HepG2 (cell line): ENCODE data around the gene IL32. TPM values are rescaled to one million over a fixed set of nuclear protein-coding genes. Genes with fewer than 3 reads are reported as not detected.
A peak's percentile ranks its signal among the peaks of the same experiment; 100 is the strongest.

ENCODE experiments used
- FOXM1 ChIP-seq: sonication (generic); formaldehyde crosslinking; IDR thresholded peaks from 2 replicates; pipeline ENCODE4 v1.5.0; 2020; ENCODE audit warnings: missing genetic modification reagents
- HNRNPK ChIP-seq: fragments of 200-400 bp; formaldehyde crosslinking; IDR thresholded peaks from 2 replicates; pipeline ENCODE4 v1.6.1; 2018; ENCODE audit warnings: low read length, low read depth, moderate library complexity, mild to moderate bottlenecking; ENCODE audit not compliant: poor library complexity, severe bottlenecking
- HOXD1 ChIP-seq: sonication (generic); formaldehyde crosslinking; IDR thresholded peaks from 2 replicates; pipeline ENCODE4 v1.5.0; 2020; ENCODE audit warnings: missing genetic modification reagents
- JUND ChIP-seq: sonication (generic); formaldehyde crosslinking; IDR thresholded peaks from 2 replicates; pipeline ENCODE4 v1.8.0; 2022; ENCODE audit warnings: mild to moderate bottlenecking, missing genetic modification reagents
- MAFG ChIP-seq: sonication (generic); formaldehyde crosslinking; IDR thresholded peaks from 2 replicates; pipeline ENCODE4 v1.5.1; 2020; ENCODE audit warnings: mild to moderate bottlenecking, missing genetic modification reagents
- NFIB ChIP-seq: sonication (generic); formaldehyde crosslinking; IDR thresholded peaks from 2 replicates; pipeline ENCODE4 v1.9.0; 2021; ENCODE audit warnings: missing genetic modification reagents, mild to moderate bottlenecking, borderline replicate concordance
- POLR2A ChIP-seq, 2 experiments: IDR thresholded peaks; 2 replicates each; pipeline ENCODE4 v1.6.1; 2011; ENCODE audit warnings: low read depth in 2 of 2, low read length in 2 of 2, mild to moderate bottlenecking in 1 of 2, moderate library complexity in 1 of 2; ENCODE audit not compliant: insufficient read depth in 1 of 2
- POLR2G ChIP-seq: fragments of 200-400 bp; formaldehyde crosslinking; IDR thresholded peaks from 2 replicates; pipeline ENCODE4 v1.6.1; 2018; ENCODE audit warnings: mild to moderate bottlenecking, low read depth, low read length, moderate library complexity
- RBFOX2 ChIP-seq: fragments of 200-400 bp; formaldehyde crosslinking; IDR thresholded peaks from 2 replicates; pipeline ENCODE4 v1.6.1; 2017; ENCODE audit warnings: low read depth, mild to moderate bottlenecking, low read length
- SRY ChIP-seq: sonication (generic); formaldehyde crosslinking; IDR thresholded peaks from 2 replicates; pipeline ENCODE4 v1.8.0; 2022; ENCODE audit warnings: mild to moderate bottlenecking, missing genetic modification reagents
- SYNCRIP ChIP-seq: fragments of 200-400 bp; formaldehyde crosslinking; IDR thresholded peaks from 2 replicates; pipeline ENCODE4 v1.6.1; 2018; ENCODE audit warnings: mild to moderate bottlenecking, low read depth, low read length; ENCODE audit not compliant: insufficient read depth
- ZNF121 ChIP-seq: sonication (generic); formaldehyde crosslinking; IDR thresholded peaks from 2 replicates; pipeline ENCODE4 v1.5.0; 2020; ENCODE audit warnings: mild to moderate bottlenecking, missing genetic modification reagents
- ZNF430 ChIP-seq: sonication (generic); formaldehyde crosslinking; IDR thresholded peaks from 2 replicates; pipeline ENCODE4 v1.9.0; 2021; ENCODE audit warnings: mild to moderate bottlenecking, missing genetic modification reagents
- ZNF577 ChIP-seq: sonication (generic); formaldehyde crosslinking; IDR thresholded peaks from 2 replicates; pipeline ENCODE4 v1.4.0; 2020; ENCODE audit warnings: mild to moderate bottlenecking, low read depth, missing genetic modification reagents, borderline replicate concordance
- ZNF768 ChIP-seq: sonication (generic); formaldehyde crosslinking; IDR thresholded peaks from 2 replicates; pipeline ENCODE4 v1.4.0; 2020; ENCODE audit warnings: missing genetic modification reagents
- ZSCAN9 ChIP-seq: IDR thresholded peaks from 2 replicates; pipeline ENCODE4 v1.6.1; 2016; ENCODE audit warnings: borderline replicate concordance
- polyA plus RNA-seq, 8 experiments: library from polyadenylated mRNA; depleted of rRNA in 3 of 8; stranded (reverse) in 7 of 8; unstranded in 1 of 8; fragments of >200 nt; fragmentation: Illumina TruSeq in 4 of 8; extraction: Trizol in 4 of 8; gene quantifications; 2 replicates each; pipeline versions ENCODE4 v1.2.1 to v1.2.3, GENCODE V29; 2011 to 2016; ENCODE audit warnings: low read depth in 4 of 8, missing spikeins in 1 of 8, mixed read lengths in 1 of 8; ENCODE audit not compliant: insufficient read depth in 1 of 8
- total RNA-seq, 5 experiments: library from RNA; depleted of rRNA; stranded (reverse); fragments of >200 nt; fragmentation: Illumina TruSeq; extraction: Trizol; gene quantifications; 2 replicates each; pipeline ENCODE4 v1.2.3, GENCODE V29; 2016; ENCODE audit warnings: low read depth in 1 of 5
- TF ChIP-seq, protein P1 (sequence below): sonication (generic); formaldehyde crosslinking; IDR thresholded peaks from 2 replicates; pipeline ENCODE4 v1.4.0; 2020; ENCODE audit warnings: mild to moderate bottlenecking, missing genetic modification reagents
- TF ChIP-seq, protein P2 (sequence below): IDR thresholded peaks from 2 replicates; pipeline ENCODE4 v1.4.0; 2020; ENCODE audit warnings: mild to moderate bottlenecking, missing genetic modification reagents
- TF ChIP-seq, protein P3 (sequence below): sonication (generic); formaldehyde crosslinking; IDR thresholded peaks from 2 replicates; pipeline ENCODE4 v1.4.0; 2020; ENCODE audit warnings: low read depth, mild to moderate bottlenecking, missing genetic modification reagents

The IL32 gene
- total and polyA plus RNA-seq, 2 of the 13 experiments (the other 11 are each of a cell fraction or from before 2014, with no cell fraction given): 115 to 165 TPM

DNA sequence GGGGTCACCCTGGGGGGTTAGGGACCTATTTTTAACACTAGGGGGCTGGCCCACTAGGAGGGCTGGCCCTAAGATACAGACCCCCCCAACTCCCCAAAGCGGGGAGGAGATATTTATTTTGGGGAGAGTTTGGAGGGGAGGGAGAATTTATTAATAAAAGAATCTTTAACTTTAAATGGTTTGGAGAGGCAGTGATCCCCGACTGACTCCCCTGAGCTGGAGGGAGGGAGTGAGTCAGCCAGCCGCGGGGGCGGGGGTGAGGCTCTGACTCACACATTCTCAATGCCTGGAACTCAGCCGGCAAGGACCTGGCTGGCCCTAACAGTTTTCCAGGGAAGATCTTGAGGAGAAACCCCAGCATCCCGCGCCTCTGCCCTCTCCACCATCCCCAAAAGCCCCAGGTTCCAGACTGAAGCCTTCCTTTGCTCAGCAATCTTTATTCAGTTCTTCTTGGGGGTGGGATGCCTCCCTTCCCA is 43.2 kb upstream of the IL32 start (continued):
- TF ChIP-seq, protein P1, sequence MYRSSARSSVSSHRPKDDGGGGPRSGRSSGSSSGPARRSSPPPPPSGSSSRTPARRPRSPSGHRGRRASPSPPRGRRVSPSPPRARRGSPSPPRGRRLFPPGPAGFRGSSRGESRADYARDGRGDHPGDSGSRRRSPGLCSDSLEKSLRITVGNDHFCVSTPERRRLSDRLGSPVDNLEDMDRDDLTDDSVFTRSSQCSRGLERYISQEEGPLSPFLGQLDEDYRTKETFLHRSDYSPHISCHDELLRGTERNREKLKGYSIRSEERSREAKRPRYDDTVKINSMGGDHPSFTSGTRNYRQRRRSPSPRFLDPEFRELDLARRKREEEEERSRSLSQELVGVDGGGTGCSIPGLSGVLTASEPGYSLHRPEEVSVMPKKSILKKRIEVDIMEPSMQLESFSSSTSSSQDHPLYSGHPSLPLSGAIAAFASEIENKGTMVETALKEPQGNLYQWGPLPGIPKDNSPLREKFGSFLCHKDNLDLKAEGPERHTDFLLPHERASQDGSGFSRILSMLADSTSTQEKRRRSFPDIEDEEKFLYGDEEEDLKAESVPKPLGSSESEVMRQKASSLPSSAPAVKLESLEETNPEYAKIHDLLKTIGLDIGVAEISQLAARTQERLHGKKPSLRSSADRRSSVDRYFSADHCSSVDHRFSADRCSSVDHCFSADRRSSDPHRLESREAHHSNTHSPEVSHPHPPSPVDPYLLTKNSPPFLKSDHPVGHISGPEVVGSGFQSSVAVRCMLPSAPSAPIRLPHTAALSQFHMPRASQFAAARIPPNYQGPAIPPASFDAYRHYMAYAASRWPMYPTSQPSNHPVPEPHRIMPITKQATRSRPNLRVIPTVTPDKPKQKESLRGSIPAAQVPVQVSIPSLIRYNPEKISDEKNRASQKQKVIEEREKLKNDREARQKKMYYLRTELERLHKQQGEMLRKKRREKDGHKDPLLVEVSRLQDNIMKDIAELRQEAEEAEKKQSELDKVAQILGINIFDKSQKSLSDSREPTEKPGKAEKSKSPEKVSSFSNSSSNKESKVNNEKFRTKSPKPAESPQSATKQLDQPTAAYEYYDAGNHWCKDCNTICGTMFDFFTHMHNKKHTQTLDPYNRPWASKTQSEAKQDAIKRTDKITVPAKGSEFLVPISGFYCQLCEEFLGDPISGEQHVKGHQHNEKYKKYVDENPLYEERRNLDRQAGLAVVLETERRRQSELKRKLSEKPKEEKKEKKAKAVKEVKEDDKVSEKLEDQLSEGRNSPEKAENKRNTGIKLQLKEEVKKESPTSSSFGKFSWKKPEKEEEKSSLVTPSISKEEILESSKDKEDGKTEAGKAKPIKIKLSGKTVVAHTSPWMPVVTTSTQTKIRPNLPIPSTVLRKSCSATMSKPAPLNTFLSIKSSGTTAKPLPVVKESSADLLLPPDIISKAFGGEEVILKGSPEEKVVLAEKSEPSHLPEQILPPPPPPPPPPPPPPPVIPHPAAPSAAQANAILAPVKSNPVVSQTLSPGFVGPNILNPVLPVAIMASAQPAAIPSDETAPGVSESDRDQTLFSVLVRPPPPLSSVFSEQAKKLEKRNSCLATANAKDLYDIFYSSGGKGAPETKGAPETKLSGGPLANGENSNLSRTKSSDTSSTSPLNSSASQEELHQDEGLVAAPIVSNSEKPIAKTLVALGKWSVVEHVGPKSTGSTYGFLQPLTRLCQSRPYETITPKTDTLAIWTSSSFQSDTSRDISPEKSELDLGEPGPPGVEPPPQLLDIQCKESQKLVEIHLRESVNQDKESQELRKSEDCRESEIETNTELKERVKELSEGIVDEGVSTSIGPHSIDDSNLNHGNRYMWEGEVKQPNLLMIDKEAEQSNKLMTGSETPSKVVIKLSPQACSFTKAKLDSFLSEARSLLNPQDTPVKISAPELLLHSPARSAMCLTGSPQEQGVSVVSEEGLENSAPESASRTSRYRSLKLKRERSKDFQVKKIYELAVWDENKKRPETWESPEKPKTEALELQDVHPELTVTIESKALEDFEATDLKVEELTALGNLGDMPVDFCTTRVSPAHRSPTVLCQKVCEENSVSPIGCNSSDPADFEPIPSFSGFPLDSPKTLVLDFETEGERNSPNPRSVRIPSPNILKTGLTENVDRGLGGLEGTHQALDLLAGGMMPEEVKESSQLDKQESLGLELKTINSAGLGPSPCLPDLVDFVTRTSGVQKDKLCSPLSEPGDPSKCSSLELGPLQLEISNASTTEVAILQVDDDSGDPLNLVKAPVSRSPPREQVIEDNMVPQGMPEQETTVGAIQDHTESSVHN (CRISPR knock-in tag): no peak
- peak in 1 of 2 experiments; percentile 40; a peak in 2 of 4 replicates for TF ChIP-seq POLR2A (IDR thresholded peaks at IDR 0.05; ENCODE audit: insufficient read depth in 1 of 2, low read depth in 2 of 2, low read length in 2 of 2)
- TF ChIP-seq SYNCRIP: no peak
- TF ChIP-seq POLR2G: peak; percentile 48
- no peak for TF ChIP-seq NFIB (CRISPR knock-in tag)
- peak; percentile 31 for TF ChIP-seq HNRNPK
- TF ChIP-seq MAFG: no peak
- no peak for TF ChIP-seq HOXD1 (CRISPR knock-in tag)
- TF ChIP-seq, protein P2, sequence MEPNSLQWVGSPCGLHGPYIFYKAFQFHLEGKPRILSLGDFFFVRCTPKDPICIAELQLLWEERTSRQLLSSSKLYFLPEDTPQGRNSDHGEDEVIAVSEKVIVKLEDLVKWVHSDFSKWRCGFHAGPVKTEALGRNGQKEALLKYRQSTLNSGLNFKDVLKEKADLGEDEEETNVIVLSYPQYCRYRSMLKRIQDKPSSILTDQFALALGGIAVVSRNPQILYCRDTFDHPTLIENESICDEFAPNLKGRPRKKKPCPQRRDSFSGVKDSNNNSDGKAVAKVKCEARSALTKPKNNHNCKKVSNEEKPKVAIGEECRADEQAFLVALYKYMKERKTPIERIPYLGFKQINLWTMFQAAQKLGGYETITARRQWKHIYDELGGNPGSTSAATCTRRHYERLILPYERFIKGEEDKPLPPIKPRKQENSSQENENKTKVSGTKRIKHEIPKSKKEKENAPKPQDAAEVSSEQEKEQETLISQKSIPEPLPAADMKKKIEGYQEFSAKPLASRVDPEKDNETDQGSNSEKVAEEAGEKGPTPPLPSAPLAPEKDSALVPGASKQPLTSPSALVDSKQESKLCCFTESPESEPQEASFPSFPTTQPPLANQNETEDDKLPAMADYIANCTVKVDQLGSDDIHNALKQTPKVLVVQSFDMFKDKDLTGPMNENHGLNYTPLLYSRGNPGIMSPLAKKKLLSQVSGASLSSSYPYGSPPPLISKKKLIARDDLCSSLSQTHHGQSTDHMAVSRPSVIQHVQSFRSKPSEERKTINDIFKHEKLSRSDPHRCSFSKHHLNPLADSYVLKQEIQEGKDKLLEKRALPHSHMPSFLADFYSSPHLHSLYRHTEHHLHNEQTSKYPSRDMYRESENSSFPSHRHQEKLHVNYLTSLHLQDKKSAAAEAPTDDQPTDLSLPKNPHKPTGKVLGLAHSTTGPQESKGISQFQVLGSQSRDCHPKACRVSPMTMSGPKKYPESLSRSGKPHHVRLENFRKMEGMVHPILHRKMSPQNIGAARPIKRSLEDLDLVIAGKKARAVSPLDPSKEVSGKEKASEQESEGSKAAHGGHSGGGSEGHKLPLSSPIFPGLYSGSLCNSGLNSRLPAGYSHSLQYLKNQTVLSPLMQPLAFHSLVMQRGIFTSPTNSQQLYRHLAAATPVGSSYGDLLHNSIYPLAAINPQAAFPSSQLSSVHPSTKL: peak; percentile 13; the same call in 1 of the 2 replicates
- TF ChIP-seq, protein P3, sequence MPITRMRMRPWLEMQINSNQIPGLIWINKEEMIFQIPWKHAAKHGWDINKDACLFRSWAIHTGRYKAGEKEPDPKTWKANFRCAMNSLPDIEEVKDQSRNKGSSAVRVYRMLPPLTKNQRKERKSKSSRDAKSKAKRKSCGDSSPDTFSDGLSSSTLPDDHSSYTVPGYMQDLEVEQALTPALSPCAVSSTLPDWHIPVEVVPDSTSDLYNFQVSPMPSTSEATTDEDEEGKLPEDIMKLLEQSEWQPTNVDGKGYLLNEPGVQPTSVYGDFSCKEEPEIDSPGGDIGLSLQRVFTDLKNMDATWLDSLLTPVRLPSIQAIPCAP: no peak
- TF ChIP-seq ZSCAN9 (CRISPR knock-in tag): no peak
- peak; percentile 92 for TF ChIP-seq JUND
- 0 out of 2 replicates have a peak, but pooled peaks have one; percentile 26 for TF ChIP-seq RBFOX2
- TF ChIP-seq FOXM1 (CRISPR knock-in tag): no peak
- no peak for TF ChIP-seq ZNF577 (CRISPR knock-in tag)
- TF ChIP-seq ZNF430 (CRISPR knock-in tag): no peak
- TF ChIP-seq ZNF768 (CRISPR knock-in tag): no peak
- TF ChIP-seq SRY: no peak
- no peak for TF ChIP-seq ZNF121 (CRISPR knock-in tag)
